GM12865 (cell line): ENCODE data around the gene EHD3.
A peak's percentile ranks its signal among the peaks of the same experiment; 100 is the strongest.

Source experiments
- DNase-seq: peaks from one replicate; pipeline ENCODE4 v3.0.0; 2010; ENCODE audit warnings: low read depth
- H3K4me3 ChIP-seq: 2 replicates; pipeline ENCODE4 v1.5.1; 2011; ENCODE audit warnings: mild to moderate bottlenecking, low read depth, low read length, control low read depth
- TF ChIP-seq, protein P1 (sequence below): IDR thresholded peaks from 2 replicates; pipeline ENCODE4 v1.5.1; 2011; ENCODE audit warnings: low read length, control low read depth, low read depth, inconsistent platforms; ENCODE audit not compliant: insufficient read depth; ENCODE audit errors: missing control alignments

The EHD3 gene

DNA sequence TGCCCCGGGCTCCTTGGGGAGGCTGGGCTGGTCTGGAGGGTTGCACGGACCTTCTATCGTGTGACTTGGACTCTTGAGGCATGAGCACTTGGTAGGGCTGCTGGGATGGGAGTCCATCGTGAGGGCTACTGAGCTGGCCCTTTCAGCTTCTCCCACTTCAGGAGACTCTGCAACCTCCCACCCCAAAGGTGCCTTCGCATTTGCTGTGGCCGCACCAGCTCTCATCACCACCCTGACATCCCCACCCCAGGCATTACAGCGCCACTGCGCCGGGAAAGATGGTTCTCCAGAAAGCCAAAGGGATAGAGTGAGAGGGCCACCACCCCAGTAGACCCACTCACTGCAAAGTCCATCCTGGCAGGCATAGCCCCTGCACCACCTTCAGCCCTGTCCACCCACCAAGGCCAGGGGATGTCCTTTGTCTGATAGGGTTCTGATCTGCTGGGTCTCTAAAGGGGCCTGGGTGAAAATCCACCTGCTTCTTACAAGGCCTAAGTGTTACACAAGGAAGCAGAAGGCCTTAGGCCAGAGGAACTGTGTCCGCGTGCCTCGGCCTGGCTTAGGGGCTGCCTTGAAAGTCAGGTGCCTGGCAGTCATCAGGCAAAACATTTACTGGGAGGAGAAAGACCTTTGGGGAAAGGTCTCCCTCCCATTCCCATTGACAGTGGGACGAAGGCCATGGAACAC is 5.1 kb downstream of the EHD3 start:
- TF ChIP-seq, protein P1, sequence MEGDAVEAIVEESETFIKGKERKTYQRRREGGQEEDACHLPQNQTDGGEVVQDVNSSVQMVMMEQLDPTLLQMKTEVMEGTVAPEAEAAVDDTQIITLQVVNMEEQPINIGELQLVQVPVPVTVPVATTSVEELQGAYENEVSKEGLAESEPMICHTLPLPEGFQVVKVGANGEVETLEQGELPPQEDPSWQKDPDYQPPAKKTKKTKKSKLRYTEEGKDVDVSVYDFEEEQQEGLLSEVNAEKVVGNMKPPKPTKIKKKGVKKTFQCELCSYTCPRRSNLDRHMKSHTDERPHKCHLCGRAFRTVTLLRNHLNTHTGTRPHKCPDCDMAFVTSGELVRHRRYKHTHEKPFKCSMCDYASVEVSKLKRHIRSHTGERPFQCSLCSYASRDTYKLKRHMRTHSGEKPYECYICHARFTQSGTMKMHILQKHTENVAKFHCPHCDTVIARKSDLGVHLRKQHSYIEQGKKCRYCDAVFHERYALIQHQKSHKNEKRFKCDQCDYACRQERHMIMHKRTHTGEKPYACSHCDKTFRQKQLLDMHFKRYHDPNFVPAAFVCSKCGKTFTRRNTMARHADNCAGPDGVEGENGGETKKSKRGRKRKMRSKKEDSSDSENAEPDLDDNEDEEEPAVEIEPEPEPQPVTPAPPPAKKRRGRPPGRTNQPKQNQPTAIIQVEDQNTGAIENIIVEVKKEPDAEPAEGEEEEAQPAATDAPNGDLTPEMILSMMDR = no peak
- H3K4me3 ChIP-seq = no peak overlapping the region
- no peak for DNase-seq

DNA sequence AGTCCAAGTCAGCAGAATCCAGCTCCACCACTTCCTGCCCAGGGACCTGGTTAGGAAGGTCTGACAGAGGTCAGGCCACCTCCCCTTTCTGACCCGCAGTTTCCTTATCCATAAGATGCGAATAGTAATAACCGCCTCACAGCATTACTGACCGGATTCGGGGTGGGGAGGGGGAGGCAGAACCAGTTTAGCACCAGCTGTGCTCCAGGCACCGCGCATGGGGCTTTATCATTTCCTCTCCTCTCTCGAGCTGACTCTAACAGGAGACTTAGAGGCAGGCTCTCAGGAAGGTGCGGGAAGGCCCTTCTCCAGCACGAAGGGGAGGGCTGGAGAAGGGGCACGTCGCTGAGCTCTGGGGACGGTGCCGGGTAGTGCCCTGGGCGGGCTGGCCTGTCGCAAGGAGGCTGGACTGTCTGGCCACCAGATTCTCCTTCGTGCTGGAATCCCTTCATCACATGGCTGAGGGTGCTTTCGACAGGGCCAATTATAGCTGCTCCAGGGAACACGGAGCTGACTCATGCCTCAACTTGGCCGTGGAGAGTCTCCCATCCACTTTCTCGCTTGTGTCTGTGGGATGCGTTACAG is 5.7 kb downstream of the EHD3 start:
- TF ChIP-seq, protein P1 = no peak
- H3K4me3 ChIP-seq = no peak overlapping the region
- DNase-seq = no peak

DNA sequence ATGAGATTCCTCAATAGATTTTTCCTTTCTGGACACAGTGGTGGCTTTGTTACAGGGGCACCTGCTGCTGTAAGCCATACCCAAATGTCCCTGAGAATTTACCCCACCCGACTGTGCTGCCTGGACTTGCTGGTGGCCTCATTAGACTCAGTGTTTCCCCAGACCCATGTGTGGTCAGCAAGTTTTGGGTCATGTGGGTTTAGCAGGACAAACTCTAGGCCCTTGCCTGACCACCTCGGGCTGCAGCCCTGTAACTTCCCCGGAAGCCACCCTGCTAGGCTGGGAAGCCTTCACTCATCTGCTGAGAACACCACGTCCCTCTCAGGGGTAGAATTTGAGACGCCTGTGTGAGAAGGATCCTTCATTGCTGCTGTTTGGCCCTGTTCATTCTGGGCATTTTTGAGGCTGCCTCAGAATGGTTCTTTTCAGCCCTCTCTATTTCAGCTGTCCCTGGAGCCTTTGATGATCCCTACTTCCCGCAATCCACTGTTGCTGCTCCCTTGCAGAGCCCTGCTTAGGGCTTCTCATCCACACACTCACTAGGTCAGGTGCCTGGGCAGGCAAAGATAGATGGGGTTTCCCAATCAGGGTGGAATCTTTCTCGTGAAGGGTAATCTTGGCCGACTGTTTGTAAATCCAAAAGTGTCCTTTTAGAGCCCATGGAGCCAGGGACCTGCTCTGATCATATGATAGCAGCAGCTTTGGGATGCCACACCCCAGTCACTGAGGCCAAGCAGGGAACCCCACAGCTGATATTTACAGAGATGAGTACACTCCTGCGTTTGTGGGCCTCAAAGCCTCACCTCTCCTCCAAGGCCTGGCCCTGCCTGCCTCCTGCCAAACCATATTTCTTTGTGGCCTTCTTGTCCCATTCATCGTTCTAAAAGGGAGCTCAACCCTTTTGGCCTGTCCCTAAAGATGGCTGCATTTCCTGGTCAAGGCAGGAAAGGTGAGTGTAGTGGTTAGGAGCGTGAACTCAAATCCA is 6.7 kb downstream of the EHD3 start:
- DNase-seq = no peak
- H3K4me3 ChIP-seq = no peak overlapping the region
- TF ChIP-seq, protein P1 = no peak

DNA sequence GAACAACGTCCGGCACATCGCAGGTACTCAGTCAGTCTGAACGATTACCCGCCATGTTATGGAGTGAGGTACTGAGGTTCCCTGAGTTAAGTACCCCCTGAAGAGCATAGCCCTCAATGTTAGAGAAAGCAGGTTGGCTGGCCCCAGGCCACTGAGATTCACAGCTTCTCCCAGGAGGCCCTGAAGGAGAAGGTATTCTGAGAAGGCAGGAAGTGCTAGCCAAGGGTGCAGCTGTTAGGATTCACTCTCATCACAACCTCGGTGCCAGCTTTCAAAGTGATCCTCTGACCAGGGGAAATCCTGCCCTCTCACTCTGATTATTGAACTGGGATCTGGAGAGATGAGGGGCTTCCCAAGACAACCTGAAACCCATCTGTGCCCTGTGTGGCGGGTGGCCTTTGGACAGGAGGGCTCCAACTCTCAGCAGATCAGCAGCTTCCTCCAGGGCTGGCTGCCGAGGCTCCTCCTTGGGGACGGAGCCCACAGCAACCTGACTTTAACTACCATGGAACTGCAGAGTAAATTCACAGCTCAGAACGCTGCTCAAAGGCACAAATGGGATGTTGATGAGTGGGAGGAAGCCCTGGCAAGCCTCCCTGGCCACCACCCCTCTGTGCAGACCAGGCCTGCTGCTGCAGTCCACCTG is 7.8 kb downstream of the EHD3 start:
- peak; percentile 31 for DNase-seq
- TF ChIP-seq, protein P1 = no peak
- H3K4me3 ChIP-seq = no peak overlapping the region

DNA sequence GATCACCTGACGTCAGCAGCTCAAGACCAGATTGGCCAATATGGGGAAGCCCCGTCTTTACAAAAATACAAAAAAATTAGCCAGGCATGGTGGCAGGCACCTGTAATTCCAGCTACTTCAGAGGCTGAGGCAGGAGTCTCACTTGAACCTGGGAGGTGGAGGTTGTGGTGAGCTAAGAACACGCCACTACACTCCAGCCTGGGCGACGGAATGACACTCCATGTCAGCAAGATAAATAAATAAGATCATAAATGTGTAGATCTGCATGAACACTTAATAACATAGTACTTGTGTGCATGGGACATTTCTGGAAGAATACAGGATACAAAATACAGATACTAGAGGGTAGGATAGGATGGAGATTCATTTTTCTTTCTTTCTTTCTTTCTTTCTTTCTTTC is 9.1 kb downstream of the EHD3 start:
- TF ChIP-seq, protein P1 = no peak
- no peak for DNase-seq
- no peak overlapping the region for H3K4me3 ChIP-seq

DNA sequence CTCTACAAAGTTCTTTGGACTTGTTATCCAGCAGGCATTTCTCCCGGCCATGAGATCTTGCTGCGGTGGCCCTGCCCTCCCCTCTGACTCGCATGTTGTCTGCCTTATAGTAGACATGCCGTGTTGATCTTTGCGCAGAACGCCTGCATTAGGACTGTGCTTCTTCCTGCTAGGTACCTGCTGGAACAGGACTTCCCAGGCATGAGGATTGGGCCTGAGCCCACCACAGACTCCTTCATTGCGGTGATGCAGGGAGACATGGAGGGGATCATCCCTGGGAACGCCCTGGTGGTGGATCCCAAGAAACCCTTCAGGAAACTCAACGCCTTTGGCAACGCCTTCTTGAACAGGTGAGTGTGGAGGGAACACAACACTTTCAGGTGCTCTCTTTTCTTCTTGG is 10.1 kb downstream of the EHD3 start:
- no peak for DNase-seq
- H3K4me3 ChIP-seq = no peak overlapping the region
- TF ChIP-seq, protein P1 = no peak
